HuH-7 (cell line): Measurements from ENCODE around the gene PLCXD3.
"Not testable (repeated sequence)": the region's sequence is repeated elsewhere in the genome, so short reads cannot be mapped to it uniquely, and the experiment has no call there.

Experiments
- DNase-seq: peaks from one replicate; pipeline ENCODE4 v3.0.0; 2011; ENCODE audit warnings: low spot score

Gene PLCXD3

GRCh38 chr5:41347569-41347968, 162.8 kb downstream of the PLCXD3 start:
- DNase-seq, result no peak

- no peak for DNase-seq
Observed at GRCh38 chr5:41346609-41347008, 163.8 kb downstream of the PLCXD3 start.

- no peak for DNase-seq
Observed at GRCh38 chr5:41345295-41345694, 165.1 kb downstream of the PLCXD3 start.

- DNase-seq, result no peak
Observed at GRCh38 chr5:41339339-41339738, 171.1 kb downstream of the PLCXD3 start.

GRCh38 chr5:41338136-41338675, 172.2 kb downstream of the PLCXD3 start:
- DNase-seq, result no peak

GRCh38 chr5:41337724-41338123, 172.7 kb downstream of the PLCXD3 start:
- DNase-seq, result no peak

GRCh38 chr5:41337216-41337615, 173.2 kb downstream of the PLCXD3 start:
- no peak for DNase-seq

GRCh38 chr5:41336471-41336870, 173.9 kb downstream of the PLCXD3 start:
- DNase-seq, result no peak

GRCh38 chr5:41335596-41336181, 174.7 kb downstream of the PLCXD3 start:
- no peak for DNase-seq

GRCh38 chr5:41334758-41335157, 175.6 kb downstream of the PLCXD3 start:
- DNase-seq, result no peak

- DNase-seq, result no peak
Observed at GRCh38 chr5:41334221-41334620, 176.2 kb downstream of the PLCXD3 start.

- no peak for DNase-seq
Observed at GRCh38 chr5:41325074-41325473, 185.3 kb downstream of the PLCXD3 start.

GRCh38 chr5:41322826-41323225, 187.6 kb downstream of the PLCXD3 start:
- not testable (repeated sequence) for DNase-seq

GRCh38 chr5:41312478-41313060, 197.8 kb downstream of the PLCXD3 start:
- DNase-seq, result no peak

- DNase-seq, result no peak
Observed at GRCh38 chr5:41312066-41312465, 198.3 kb downstream of the PLCXD3 start.

- no peak for DNase-seq
Observed at GRCh38 chr5:41309275-41309674, 201.1 kb downstream of the PLCXD3 start.

- DNase-seq, result no peak
Observed at GRCh38 chr5:41306005-41306404, 204.4 kb downstream of the PLCXD3 start.

- no peak for DNase-seq
Observed at GRCh38 chr5:41305056-41305455, 205.3 kb downstream of the PLCXD3 start.

- DNase-seq, result no peak
Observed at GRCh38 chr5:41296066-41296465, 214.3 kb downstream of the PLCXD3 start.

- DNase-seq, result no peak
Observed at GRCh38 chr5:41291323-41291722, 219.1 kb downstream of the PLCXD3 start.

- DNase-seq, result no peak
Observed at GRCh38 chr5:41290810-41291209, 219.6 kb downstream of the PLCXD3 start.

GRCh38 chr5:41289970-41290464, 220.4 kb downstream of the PLCXD3 start:
- no peak for DNase-seq

- no peak for DNase-seq
Observed at GRCh38 chr5:41286696-41287095, 223.7 kb downstream of the PLCXD3 start.

GRCh38 chr5:41286165-41286564, 224.2 kb downstream of the PLCXD3 start:
- no peak for DNase-seq
